IPS-18c (cell line): ENCODE measurements around the gene KRTAP2-2.
"Not testable (repeated sequence)": the region's sequence is repeated elsewhere in the genome, so short reads cannot be mapped to it uniquely, and the experiment has no call there.

Experiments used
- H3K4me3 ChIP-seq: 2 replicates; pipeline ENCODE4 v1.7.0; 2013; ENCODE audit warnings: low read depth, mild to moderate bottlenecking, low read length, moderate library complexity; ENCODE audit not compliant: insufficient read depth
- H3K9me3 ChIP-seq: one replicate; pipeline ENCODE4 v1.6.1; 2013; ENCODE audit warnings: mild to moderate bottlenecking, low read length, moderate library complexity; ENCODE audit not compliant: control insufficient read depth, insufficient read depth

Gene KRTAP2-2

GRCh38 chr17:41055130-41055529 is at the start of gene KRTAP2-2:
Gene KRTAP2-2 (minus strand): TSS chr17:41055230. CDS start chr17:41055211, 19 bp downstream.
- H3K4me3 ChIP-seq, H3K9me3 ChIP-seq: not testable (repeated sequence)

GRCh38 chr17:41104386-41105038 is 49.5 kb upstream of the KRTAP2-2 start:
- H3K9me3 ChIP-seq, H3K4me3 ChIP-seq: not testable (repeated sequence)

GRCh38 chr17:41103896-41104295 is 48.9 kb upstream of the KRTAP2-2 start:
- Histone ChIP-seq H3K9me3 (no peaks in the 10 kb centered on the region), H3K4me3 (no peak overlapping the region)

GRCh38 chr17:41101586-41102259 is 46.7 kb upstream of the KRTAP2-2 start, which contains the start of gene KRTAP4-16:
Gene KRTAP4-16 (minus strand): TSS chr17:41102209. CDS start chr17:41102209, 0 bp downstream.
- Histone ChIP-seq H3K9me3 (no peaks in the 10 kb centered on the region), H3K4me3 (no peak within 1 kb of the TSS)

- H3K4me3 ChIP-seq, H3K9me3 ChIP-seq: not testable (repeated sequence)
Measured at GRCh38 chr17:41099682-41100480, 44.9 kb upstream of the KRTAP2-2 start.

- Histone ChIP-seq H3K4me3 (no peak overlapping the region), H3K9me3 (no peaks in the 10 kb centered on the region)
Measured at GRCh38 chr17:41098481-41098880, 43.5 kb upstream of the KRTAP2-2 start.

- no peak within 1 kb of the TSS for H3K4me3 ChIP-seq
- no peaks in the 10 kb centered on the region for H3K9me3 ChIP-seq
Measured at GRCh38 chr17:41098042-41098441, 43.0 kb upstream of the KRTAP2-2 start, which contains the start of gene KRTAP4-8. Gene KRTAP4-8 (minus strand): TSS chr17:41098142. CDS start chr17:41098084, 58 bp downstream.

- Histone ChIP-seq H3K9me3 (no peaks in the 10 kb centered on the region), H3K4me3 (no peak overlapping the region)
Measured at GRCh38 chr17:41096055-41096454, 41.0 kb upstream of the KRTAP2-2 start.

- H3K9me3 ChIP-seq, H3K4me3 ChIP-seq: not testable (repeated sequence)
Measured at GRCh38 chr17:41088760-41089352, 33.8 kb upstream of the KRTAP2-2 start.

GRCh38 chr17:41084100-41084856 is 29.2 kb upstream of the KRTAP2-2 start, which contains the start of gene KRTAP4-7:
Gene KRTAP4-7 (plus strand): TSS chr17:41084150. CDS start chr17:41084207, 57 bp downstream.
- not testable (repeated sequence) for H3K9me3 ChIP-seq, H3K4me3 ChIP-seq

- not testable (repeated sequence) for H3K4me3 ChIP-seq, H3K9me3 ChIP-seq
Measured at GRCh38 chr17:41083427-41083826, 28.4 kb upstream of the KRTAP2-2 start.

- H3K4me3 ChIP-seq = no peak overlapping the region
- H3K9me3 ChIP-seq = no peaks in the 10 kb centered on the region
Measured at GRCh38 chr17:41082626-41083025, 27.6 kb upstream of the KRTAP2-2 start.

- Histone ChIP-seq H3K9me3 (no peaks in the 10 kb centered on the region), H3K4me3 (no peak overlapping the region)
Measured at GRCh38 chr17:41076788-41077187, 21.8 kb upstream of the KRTAP2-2 start.

GRCh38 chr17:41073676-41074075 is 18.6 kb upstream of the KRTAP2-2 start:
- Histone ChIP-seq H3K9me3 (no peaks in the 10 kb centered on the region), H3K4me3 (no peak overlapping the region)

- no peak overlapping the region for H3K4me3 ChIP-seq
- H3K9me3 ChIP-seq = no peaks in the 10 kb centered on the region
Measured at GRCh38 chr17:41071606-41072360, 16.8 kb upstream of the KRTAP2-2 start.

GRCh38 chr17:41069031-41069430 is 14.0 kb upstream of the KRTAP2-2 start:
- Histone ChIP-seq H3K4me3 (no peak overlapping the region), H3K9me3 (no peaks in the 10 kb centered on the region)
